WTC11 (cell line): Measurements from ENCODE around the gene LRRC18.

Source experiments
- ATF6 ChIP-seq: sonication (generic); formaldehyde crosslinking; IDR thresholded peaks from 2 replicates; pipeline ENCODE4 v1.8.1; 2023; ENCODE audit warnings: mild to moderate bottlenecking, missing genetic modification reagents
- CREM ChIP-seq: sonication (generic); formaldehyde crosslinking; IDR thresholded peaks from 2 replicates; pipeline ENCODE4 v1.8.1; 2022; ENCODE audit warnings: mild to moderate bottlenecking, missing genetic modification reagents, moderate library complexity
- CTCF ChIP-seq: fragments of 200-600 bp; IDR thresholded peaks from 2 replicates; pipeline ENCODE4 v1.8.0; 2022; ENCODE audit warnings: antibody characterized with exemption
- ESRRA ChIP-seq: sonication (generic); formaldehyde crosslinking; IDR thresholded peaks from 2 replicates; pipeline ENCODE4 v1.8.1; 2022; ENCODE audit warnings: mild to moderate bottlenecking, missing genetic modification reagents, borderline replicate concordance
- JUN ChIP-seq: sonication (generic); formaldehyde crosslinking; IDR thresholded peaks from 2 replicates; pipeline ENCODE4 v1.8.0; 2023; ENCODE audit warnings: mild to moderate bottlenecking, missing genetic modification reagents
- SMAD3 ChIP-seq: sonication (generic); formaldehyde crosslinking; IDR thresholded peaks from 2 replicates; pipeline ENCODE4 v1.8.0; 2022; ENCODE audit warnings: missing genetic modification reagents, mild to moderate bottlenecking, borderline replicate concordance
- STAT6 ChIP-seq: sonication (generic); formaldehyde crosslinking; conservative IDR thresholded peaks from 2 replicates; pipeline ENCODE4 v1.8.1; 2023; ENCODE audit warnings: mild to moderate bottlenecking, low read depth, missing genetic modification reagents, moderate library complexity
- ZBTB21 ChIP-seq: sonication (generic); formaldehyde crosslinking; IDR thresholded peaks from 2 replicates; pipeline ENCODE4 v1.8.1; 2023; ENCODE audit warnings: mild to moderate bottlenecking, missing genetic modification reagents, borderline replicate concordance
- ZNF121 ChIP-seq: sonication (generic); formaldehyde crosslinking; IDR thresholded peaks from 2 replicates; pipeline ENCODE4 v1.8.0; 2023; ENCODE audit warnings: missing genetic modification reagents
- ZNF317 ChIP-seq: sonication (generic); formaldehyde crosslinking; IDR thresholded peaks from 2 replicates; pipeline ENCODE4 v1.8.1; 2023; ENCODE audit warnings: low read depth, mild to moderate bottlenecking, moderate library complexity, missing genetic modification reagents, borderline replicate concordance
- ZNF423 ChIP-seq: fragments of 250-450 bp; sonication (Bioruptor Pico); IDR thresholded peaks from 2 replicates; pipeline ENCODE4 v2.1.2; 2022; ENCODE audit warnings: mild to moderate bottlenecking, moderate library complexity

- no peak for TF ChIP-seq JUN
- no peak for TF ChIP-seq CTCF
- TF ChIP-seq ZNF423, result no peak
- no peak for TF ChIP-seq ZNF317 (CRISPR knock-in tag)
- no peak for TF ChIP-seq CREM (CRISPR knock-in tag)
- no peak for TF ChIP-seq ESRRA (CRISPR knock-in tag)
- TF ChIP-seq SMAD3 (CRISPR knock-in tag), result no peak
- no peak for TF ChIP-seq ATF6
- TF ChIP-seq ZNF121, result no peak
- no peak for TF ChIP-seq ZBTB21 (CRISPR knock-in tag)
- no peak for TF ChIP-seq STAT6 (CRISPR knock-in tag)
Observed at GRCh38 chr10:48878091-48878490, 61.5 kb downstream of the LRRC18 start.
